Superior temporal gyrus (tissue), 1 donor: ENCODE results near the gene SHANK3.
A peak's percentile ranks its signal among the peaks of the same experiment; 100 is the strongest.
"Not testable (repeated sequence)": the region's sequence is repeated elsewhere in the genome, so short reads cannot be mapped to it uniquely, and the experiment has no call there.

Experiments used
- DNase-seq: peaks from one replicate; pipeline ENCODE4 v3.0.0-alpha.2; 2016; ENCODE audit errors: extremely low spot score

Gene SHANK3

DNA sequence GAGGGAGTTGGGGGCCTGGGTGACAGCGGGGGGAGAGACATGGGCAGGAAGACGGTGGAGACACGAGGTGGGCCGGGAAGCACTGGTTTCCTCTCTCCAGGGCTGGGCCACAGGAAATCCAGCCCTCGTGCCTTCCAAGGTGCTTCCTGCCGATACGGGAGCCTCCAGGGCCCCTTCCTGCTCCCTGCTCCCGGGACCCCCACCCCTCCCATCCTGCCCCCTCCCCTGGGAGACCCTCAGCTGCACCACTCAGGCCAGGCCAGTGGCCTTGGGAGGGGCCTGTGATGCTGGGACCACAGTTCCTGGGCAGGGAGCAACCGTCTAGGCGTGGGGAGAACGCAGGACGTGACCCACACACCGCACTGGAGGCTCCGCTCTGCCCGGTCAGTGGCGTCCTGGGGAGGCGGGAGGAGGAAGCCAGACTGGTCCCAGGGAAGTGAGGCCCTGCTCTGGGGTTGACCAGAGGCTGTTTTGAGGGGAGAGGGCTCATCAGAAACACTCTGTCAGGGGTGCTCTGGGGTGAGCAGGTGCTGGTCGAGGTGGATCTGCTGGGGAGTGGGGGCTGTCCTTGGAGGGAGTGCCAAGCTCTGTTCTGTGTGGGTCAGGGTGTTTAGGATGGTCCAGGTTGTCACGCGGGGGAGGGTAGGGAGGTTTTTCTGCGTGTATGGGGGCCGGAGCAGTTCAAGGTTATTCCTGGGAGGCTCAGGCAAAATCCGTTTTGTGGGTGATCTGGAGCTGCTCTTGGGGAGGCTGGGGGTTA is at the start of gene SHANK3:
SHANK3 (plus strand) TSS at position 353 of the 760 bp plus-strand sequence.
- DNase-seq = no peak

DNA sequence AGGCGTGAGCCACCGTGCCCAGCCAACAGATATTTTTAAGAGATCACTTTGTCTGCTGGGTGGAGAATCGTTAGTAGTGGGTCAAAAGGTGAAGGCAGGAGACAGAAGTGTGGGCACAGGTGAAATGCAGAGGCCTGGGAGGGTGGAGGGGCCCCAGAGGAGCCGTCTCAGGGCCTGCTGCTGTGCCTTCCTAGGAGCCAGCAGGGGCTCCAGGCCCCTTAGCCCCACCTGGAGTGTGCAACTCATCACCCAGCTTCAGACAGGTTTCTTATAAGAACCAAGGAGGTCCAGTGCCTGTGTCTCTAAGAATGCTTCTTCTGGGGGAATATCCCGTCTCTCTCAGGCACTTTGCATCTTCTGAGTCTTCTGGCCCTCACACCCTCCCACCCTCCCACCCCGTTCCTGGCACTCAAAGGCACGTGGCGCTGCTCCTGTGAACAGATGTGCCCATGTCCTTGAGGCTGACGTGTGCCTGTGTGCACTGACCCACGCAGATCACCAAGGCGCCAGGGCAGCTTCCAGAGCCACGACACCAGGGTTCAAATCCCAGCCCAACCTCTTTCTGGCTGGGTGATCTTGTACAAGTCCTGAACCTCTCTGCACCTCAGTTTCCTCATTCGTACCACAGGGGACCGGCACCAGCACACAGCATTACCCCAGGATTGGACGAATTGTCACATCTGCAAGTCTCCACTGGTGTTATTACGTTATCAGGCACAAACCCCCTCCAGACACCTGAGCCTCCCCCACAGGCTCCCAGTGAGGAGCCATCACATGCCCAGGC is 48.1 kb upstream of the SHANK3 start:
- DNase-seq = no peak

DNA sequence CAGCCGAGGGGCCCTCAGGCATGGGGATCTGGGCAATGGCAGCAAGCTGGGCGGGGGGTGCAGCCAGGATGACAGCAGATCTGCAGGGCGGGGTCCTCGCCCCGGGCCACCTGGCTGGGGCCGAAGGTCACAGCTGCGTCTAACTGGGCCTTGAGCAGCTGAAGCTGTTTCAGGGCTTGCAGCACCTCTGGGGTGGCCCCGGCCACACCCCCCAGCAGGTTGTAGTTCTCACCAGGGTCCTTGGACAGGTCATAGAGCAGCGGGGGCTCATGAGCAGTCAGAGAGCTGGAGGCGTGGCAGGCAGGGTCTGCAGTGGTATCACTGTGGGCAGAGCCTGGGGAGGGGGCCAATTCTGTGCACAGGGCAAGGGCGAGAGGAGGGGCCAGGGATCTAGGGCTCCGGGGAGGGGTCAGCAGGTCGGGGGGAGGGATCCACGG is 47.5 kb upstream of the SHANK3 start:
- DNase-seq = no peak

DNA sequence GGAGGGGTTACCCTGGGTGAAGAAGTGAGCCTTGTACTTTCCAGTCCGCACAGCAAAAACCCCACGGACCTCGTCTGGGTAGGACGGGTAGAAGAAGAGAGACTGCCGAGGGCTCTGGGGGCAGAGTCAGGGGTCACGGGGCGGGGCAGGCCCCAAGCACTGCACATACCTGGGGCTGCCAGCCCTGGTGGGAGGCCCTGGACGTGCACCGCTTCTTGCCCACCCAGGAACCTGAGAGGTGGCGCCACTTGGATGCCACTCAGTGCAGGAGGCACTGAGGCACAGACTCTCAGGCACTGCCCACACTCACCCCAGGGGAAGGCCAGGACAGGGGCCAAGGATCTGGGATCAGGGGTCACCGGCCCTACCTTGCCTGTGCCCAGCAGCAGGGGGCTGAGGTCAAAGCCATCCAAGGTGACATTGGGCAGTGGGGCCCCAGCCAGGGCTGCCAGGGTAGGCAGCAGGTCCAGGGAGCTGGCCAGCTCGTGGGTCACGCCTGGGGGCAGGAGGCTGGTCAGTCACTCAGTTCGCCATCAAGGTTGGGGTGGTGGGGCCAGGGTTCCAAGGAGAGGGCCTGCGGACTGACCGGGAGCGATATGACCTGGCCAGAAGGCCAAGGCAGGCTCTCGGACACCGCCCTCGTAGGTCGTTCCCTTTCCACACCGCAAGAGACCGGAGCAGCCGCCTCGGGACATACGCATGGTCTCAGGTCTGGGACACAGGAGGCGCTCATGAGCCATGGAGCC is 46.9 kb upstream of the SHANK3 start:
- DNase-seq = no peak

DNA sequence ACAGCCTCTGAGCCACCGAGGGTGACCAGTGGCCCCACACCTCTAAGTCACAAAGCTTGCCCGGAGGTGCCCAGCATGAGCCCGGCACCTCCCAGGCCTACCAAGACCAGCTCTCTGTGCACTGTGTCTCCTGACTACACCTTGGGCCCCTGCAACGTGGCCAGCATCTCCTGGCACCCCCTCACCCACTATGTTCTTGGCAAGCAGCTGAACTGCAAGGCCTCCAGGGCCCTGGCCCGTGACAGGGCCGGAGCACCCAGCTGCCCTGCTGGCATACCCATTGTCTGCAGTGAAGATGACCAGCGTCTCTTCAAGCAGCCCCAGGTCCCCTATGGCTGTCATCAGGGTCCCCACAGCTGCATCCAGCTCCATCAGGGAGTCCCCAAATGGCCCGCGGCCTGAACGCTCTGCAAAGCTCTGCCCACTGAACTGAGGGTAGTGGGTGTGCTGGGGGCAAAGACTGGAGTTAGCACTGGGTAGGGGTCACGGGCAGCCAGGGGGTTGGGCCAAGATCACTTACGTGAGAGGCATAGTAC is 46.2 kb upstream of the SHANK3 start:
- DNase-seq = no peak

DNA sequence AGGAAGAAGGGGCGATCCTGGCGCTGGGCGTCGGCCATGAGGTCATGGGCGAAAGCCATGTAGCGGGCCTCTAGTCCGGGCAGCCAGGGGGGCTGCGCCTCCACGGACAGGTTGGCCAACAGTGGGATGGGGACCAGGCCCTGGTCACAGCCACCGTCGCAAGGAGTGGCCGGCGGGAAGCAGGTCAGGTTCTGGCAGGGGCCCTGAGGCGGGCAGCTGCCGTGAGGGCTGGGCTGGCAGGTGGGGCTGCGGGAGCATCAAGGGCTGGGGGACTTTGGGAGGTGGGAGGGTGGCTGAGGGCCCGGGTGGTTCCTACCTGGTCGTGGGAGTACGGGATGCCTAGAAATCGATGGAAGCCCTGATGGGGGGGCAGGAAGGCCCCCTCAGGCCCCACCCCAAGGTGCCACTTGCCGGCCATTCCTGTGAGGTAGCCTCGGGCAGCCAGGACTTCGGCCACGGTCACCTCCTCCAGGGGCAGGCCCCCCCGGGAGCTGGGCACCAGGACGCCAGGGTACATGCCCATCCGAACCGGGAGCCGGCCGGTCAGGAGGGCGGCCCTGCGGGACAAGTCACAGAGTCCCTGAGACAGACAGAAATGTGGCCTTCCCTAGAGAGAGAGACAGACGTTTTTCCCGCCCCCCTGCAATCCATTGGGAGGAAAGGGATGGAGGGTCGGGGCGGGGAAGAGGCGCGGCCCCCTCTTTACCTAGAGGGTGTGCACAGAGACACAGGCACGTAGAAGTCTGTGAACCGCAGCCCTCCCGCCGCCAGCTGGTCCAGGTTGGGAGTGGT is 45.6 kb upstream of the SHANK3 start:
- DNase-seq = no peak

DNA sequence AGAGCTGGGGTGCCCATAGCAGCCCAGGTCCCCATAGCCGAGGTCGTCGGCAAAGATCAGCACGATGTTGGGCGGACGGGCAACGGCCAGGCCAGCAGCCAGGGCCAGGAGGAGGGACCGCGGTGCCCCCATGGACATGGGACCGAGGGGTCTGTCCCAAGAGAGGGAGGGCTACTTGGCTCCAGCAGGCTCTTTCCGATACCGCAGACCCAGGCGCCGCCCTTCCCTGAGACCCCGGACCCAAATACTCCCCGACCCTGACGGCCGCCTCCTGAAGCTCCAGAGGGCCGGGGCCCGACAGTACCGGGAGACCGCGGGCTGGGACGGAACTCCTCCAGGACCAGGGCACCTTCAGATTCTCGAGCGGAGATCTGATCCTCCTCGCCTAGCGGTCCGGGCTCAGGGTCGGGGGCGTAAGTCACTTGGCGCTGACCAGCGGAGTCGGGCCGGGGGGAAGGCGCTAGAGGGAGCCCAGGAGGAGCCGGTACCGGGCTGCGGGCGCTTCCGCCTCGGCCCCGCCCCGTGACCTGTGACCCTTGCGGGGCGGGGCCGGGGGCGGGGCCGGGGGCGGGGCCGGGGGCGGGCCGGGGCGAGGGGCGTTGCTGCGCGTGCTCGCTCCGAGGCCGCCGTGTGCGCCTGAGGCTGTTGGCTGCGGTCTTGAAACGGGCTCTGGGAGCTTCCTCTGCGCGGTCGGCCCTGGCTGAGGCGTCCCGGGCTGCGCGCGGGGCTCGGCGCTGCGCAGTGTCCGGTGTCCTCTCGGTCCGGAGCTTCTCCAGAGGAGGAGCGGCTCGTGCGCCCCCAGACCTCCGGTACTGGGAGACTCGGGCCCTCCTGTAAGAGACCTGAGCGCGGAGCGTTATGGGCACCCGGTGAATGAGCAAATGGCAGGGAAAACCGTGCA is 44.7 kb upstream of the SHANK3 start, which contains the start of gene ARSA:
ARSA (minus strand) TSS at position 511 of the 901 bp plus-strand sequence; CDS start at position 138, 373 bp downstream.
- peak; percentile 73 for DNase-seq

DNA sequence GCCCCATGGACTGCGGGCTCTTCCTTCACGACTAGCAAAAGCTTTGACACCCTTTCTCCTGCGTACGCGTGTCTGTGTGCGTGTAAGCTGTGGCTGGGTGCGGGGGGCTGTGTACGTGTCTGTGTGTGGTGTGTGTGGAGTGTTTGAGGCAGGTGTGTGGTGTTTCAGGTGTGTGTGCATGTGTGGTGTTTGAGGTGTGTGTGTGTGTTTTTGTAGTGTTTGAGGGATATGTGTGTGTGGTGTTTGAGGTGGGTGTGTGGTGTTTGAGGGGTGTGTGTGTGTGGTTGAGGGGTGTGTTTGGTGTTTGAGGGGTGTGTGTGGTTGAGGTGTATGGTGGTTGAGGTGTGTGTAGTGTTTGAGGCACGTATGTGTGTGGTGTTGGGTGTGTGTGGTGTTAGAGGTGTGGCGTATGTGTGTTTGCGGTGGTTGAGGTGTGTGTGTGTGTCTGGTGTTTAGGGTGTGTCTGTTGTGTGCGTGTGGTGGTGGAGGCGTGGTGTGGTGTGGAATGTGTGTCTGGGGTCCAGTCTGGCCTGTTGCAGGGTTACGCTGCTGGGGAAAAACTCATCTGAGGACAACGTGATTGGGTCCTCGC is 44.0 kb upstream of the SHANK3 start:
- no peak for DNase-seq

DNA sequence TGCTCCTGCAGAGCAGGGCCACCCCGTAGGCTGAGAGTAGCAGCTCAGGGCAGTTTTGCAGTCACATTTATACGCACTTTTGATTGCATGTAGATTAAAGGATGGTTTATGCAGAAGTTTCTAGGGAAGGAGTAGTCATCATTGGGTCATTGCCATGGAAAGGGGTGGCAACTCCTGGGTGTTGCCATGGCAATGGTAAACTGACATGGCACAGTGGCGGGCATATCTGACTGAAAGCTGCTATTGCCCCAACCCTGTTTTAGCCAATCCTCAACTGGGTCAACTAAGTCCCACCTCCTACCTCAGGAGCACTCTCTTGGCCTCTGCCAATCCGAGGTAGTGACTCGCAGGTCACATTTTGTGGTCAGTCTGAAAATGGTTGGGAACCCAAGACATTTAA is 42.2 kb upstream of the SHANK3 start:
- no peak for DNase-seq

DNA sequence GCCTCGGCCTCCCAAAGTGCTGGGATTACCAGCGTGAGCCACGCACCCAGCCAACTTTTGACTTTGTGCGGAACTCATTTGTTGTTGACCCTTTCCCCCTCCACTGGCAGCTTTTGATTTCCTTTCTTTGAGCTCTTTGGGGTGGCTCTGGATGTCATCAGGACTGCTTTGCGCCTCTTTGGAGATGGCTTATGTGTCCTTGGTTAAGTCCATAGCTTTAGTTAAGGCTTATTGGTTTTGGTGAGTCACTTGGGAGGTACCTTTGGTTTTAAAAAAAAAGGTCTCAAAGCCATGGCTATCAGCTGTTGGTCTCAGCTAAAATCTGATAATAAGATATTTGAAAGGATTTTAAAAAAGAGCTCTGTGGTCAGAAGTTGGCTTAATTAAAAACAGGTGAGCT is 39.5 kb upstream of the SHANK3 start:
- DNase-seq = no peak

DNA sequence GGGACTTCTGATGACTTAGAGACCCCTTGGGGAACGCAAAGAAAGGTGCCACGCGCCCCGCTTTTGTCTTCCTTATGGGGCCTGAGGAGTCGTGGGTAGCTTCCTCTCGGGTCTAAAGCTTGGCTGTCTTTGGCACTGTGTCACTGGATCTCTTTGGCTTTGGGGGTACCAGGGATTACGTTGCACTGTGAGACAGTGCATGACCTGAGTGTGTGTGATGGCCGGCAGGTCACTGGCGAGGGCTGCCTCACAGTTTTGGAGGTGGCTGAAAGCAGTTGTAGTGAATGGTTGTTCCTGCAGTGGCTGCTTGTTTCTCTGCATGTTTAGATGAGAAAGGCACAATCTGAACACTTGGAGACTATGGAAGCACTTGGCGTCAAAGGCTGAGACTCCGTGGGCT is 38.9 kb upstream of the SHANK3 start:
- DNase-seq = no peak

DNA sequence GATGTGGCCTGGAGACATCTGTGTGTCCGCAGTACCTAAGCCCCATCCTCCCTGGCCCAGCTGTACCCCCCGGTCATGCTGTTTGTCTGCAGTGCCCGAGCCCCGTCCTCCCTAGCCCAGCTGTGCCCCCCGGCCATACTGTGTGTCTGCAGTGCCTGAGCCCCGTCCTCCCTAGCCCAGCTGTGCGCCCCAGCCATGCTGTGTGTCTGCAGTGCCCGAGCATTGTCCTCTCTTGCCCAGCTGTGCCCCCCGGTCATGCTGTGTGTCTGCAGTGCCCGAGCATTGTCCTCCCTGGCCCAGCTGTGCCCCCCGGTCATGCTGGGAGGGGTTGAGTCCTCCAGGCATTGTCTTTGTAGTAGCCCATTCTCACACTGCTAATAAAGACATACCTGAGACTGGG is 37.0 kb upstream of the SHANK3 start:
- no peak for DNase-seq

DNA sequence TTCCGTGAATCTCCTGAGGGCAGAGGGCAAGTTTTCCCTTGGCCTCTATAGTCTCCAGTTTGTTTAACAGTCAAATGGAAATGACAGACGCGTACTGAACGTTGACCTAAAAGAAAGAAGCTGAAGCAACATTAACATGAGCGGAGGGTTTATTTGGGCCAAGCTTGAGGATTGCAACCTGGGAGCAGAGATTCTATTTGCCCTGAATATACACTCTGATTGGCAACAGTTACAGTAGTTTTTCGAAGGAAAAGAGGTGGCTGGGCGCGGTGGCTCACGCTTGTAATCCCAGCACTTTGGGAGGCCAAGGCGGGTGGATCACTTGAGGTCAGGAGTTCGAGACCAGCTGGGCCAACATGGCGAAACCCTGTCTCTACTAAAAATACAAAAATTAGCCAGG is 32.3 kb upstream of the SHANK3 start:
- not testable (repeated sequence) for DNase-seq

DNA sequence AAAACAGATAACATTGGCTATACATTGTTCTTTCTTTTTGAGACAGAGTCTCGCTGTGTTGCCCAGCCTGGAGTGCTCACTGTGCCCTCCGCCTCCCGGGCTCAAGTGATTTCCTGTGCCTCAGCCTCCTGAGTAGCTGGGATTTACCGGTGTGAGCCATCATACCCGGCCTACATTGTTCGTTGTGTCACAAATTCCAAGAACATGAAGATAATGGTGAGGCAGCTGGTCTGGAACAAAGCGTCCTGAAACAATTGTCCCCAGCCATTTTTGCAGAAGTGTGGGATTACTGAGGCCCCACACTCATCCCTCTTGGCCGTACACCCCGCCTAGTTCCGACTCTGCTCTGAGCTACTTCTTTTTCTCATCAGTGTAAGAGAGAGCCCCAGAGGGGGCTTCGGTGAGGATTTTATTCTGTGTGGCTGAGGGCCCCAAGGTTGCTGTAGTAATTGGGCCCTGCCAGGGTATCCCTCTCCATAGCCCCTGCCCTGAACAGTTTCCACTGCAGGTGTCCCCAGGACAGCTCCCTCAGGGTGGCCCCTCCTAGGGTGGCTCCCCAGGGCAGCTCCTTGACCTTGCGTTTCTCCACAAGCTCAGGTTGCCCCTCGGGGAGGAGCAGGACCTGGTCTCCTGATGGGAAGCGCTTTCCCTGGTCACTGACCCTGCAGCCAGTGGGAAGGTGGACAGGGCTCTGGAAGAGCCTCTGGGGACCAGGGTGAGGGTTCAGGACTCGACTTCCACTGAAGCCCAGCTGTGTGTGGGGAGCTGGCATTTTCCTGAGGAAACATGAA is 31.6 kb upstream of the SHANK3 start:
- DNase-seq = no peak

DNA sequence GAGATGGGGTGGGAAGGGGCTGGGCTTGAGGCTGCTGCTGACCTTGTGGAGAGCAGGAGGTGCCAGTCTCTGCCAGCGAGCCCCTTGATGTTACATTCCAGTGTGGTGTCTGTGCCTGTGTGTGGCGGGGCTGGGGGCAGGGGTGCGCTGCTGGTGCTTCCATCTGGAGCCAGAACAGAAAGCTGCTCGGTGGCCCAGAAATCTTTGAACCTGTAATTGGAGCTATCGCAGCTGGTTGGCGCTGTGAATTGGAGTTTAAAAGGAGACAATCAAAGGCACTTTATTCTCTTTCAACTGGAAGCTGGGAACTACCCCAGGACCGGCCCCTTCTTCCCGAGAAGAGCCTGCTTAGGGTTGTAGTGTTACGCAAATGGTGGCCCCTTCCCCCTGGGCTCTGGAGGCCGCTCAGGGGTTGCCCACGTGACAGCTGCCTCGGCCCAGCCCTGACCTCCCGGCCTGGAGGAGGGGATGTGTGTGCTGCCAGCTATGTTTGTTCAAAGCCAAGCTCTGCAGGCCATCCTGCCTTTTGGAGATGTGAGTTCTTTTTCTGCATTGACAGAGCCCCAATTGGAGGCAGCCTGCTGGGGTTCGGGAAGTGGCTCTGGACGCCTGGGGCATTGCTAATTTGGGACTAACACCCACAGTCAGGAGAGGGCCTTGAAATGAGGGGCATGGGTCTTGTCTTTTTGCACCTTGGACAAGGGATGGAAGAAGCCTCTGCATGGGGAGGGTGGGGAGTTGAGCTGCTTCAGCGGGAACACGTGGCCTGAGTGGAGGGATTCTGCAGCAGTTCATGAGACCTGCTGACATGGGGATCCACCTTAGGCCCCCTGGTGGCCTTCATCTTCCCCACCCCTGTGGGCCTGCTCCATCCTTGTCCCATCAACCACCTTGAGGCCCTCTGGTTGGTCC is 30.7 kb upstream of the SHANK3 start:
- DNase-seq = peak; percentile 68

DNA sequence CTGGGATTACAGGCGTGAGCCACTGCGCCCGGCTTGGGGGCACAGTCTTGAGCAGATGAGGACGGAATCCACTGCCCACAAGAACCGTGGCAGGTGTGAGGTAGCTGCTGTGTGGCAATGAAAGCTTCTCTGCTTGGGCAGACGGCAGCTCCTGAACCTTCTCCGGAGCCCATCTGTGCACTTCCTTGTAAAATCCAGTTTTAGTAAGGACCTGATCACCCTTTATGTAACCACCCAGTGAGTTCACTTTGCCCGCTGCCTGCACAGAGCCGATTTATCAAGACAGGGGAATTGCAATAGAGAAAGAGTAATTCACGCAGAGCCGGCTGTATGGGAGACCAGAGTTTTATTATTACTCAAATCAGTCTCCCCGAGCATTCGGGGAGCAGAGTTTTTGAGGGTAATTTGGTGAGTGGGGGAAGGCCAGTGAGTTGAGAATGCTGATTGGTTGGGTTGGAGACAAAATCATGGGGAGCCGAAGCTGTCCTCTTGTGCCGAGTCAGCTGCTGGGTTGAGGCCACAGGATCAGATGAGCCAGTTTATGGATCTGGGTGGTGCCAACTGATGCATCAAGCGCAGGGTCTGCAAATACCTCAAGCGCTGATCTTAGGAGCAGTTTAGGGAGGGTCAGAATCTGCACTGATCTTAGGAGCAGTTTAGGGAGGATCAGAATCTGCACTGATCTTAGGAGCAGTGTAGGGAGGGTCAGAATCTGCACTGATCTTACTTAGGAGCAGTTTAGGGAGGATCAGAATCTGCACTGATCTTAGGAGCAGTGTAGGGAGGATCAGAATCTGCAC is 29.4 kb upstream of the SHANK3 start:
- not testable (repeated sequence) for DNase-seq

DNA sequence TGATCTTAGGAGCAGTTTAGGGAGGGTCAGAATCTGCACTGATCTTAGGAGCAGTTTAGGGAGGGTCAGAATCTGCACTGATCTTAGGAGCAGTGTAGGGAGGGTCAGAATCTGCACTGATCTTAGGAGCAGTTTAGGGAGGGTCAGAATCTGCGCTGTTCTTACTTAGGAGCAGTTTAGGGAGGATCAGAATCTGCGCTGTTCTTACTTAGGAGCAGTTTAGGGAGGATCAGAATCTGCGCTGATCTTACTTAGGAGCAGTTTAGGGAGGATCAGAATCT is 28.9 kb upstream of the SHANK3 start:
- DNase-seq = not testable (repeated sequence)
